Stimulated activated CD4-positive, alpha-beta T cell treated with anti-CD3 and anti-CD28 coated beads, Interleukin-4, amount 100 ng/mL, for 1 hour (primary cell): ENCODE measurements around the gene COL21A1.
"Not testable (repeated sequence)": the region's sequence is repeated elsewhere in the genome, so short reads cannot be mapped to it uniquely, and the experiment has no call there.

ENCODE experiments used
- DNase-seq: peaks from one replicate; pipeline ENCODE4 v3.0.0-alpha.2; 2020

Gene COL21A1

GRCh38 chr6:56246881-56247653 is at the start of gene COL21A1:
Gene COL21A1 (minus strand): TSS chr6:56247580. CDS start chr6:56182618, 64,962 bp downstream.
- no peak for DNase-seq

- DNase-seq = no peak
These were observed 46.4 kb upstream of the COL21A1 start for GRCh38 chr6:56293781-56294180.

GRCh38 chr6:56292505-56293181 is 45.3 kb upstream of the COL21A1 start:
- no peak for DNase-seq

GRCh38 chr6:56291302-56291917 is 44.0 kb upstream of the COL21A1 start:
- DNase-seq = no peak

- DNase-seq = no peak
These were observed 42.3 kb upstream of the COL21A1 start for GRCh38 chr6:56289721-56290120.

- DNase-seq = no peak
These were observed 41.0 kb upstream of the COL21A1 start for GRCh38 chr6:56288347-56288746.

GRCh38 chr6:56282391-56282790 is 35.0 kb upstream of the COL21A1 start:
- no peak for DNase-seq

- DNase-seq = no peak
These were observed 32.7 kb upstream of the COL21A1 start for GRCh38 chr6:56280126-56280525.

GRCh38 chr6:56279331-56280080 is 32.1 kb upstream of the COL21A1 start:
- DNase-seq = no peak

GRCh38 chr6:56278171-56278591 is 30.8 kb upstream of the COL21A1 start:
- DNase-seq = no peak

- no peak for DNase-seq
These were observed 23.5 kb upstream of the COL21A1 start for GRCh38 chr6:56270812-56271441.

- no peak for DNase-seq
These were observed 20.9 kb upstream of the COL21A1 start for GRCh38 chr6:56268266-56268665.

- no peak for DNase-seq
These were observed 18.6 kb upstream of the COL21A1 start for GRCh38 chr6:56266011-56266410.

GRCh38 chr6:56263596-56264315 is 16.4 kb upstream of the COL21A1 start:
- DNase-seq = no peak

GRCh38 chr6:56260593-56260992 is 13.2 kb upstream of the COL21A1 start:
- DNase-seq = not testable (repeated sequence)

GRCh38 chr6:56259234-56260077 is 12.1 kb upstream of the COL21A1 start:
- DNase-seq = no peak

GRCh38 chr6:56255349-56255748 is 8.0 kb upstream of the COL21A1 start:
- no peak for DNase-seq

GRCh38 chr6:56250266-56250665 is 2.9 kb upstream of the COL21A1 start:
- DNase-seq = no peak

- DNase-seq = no peak
These were observed 308 bp upstream of the COL21A1 start for GRCh38 chr6:56247654-56248122.

- no peak for DNase-seq
These were observed 869 bp downstream of the COL21A1 start for GRCh38 chr6:56246541-56246880.

- DNase-seq = no peak
These were observed 1.5 kb downstream of the COL21A1 start for GRCh38 chr6:56245903-56246351.
